Amygdala (tissue), 56 donors: Measurements from ENCODE around the gene KRTAP9-1.
"Not testable (repeated sequence)": the region's sequence is repeated elsewhere in the genome, so short reads cannot be mapped to it uniquely, and the experiment has no call there.

Source experiments
- DNase-seq, 56 donors: peaks; one replicate each; lab custom pipeline; 2025; lab: John Stamatoyannopoulos, UW

The KRTAP9-1 gene

GRCh38 chr17:41189837-41190318, at the start of gene KRTAP9-1:
Gene KRTAP9-1 (plus strand): TSS chr17:41189887. CDS start chr17:41189887, 0 bp downstream.
- not testable (repeated sequence) for DNase-seq

GRCh38 chr17:41140360-41141131, 49.1 kb upstream of the KRTAP9-1 start, which contains the start of gene KRTAP4-6:
Gene KRTAP4-6 (minus strand): TSS chr17:41140544. CDS start chr17:41140487, 57 bp downstream.
- DNase-seq: no peak

GRCh38 chr17:41141361-41141760, 48.3 kb upstream of the KRTAP9-1 start:
- no peak for DNase-seq

- no peak for DNase-seq
These were observed 44.8 kb upstream of the KRTAP9-1 start for GRCh38 chr17:41144846-41145245.

- DNase-seq: no peak
These were observed 44.4 kb upstream of the KRTAP9-1 start for GRCh38 chr17:41145261-41145660.

- no peak for DNase-seq
These were observed 42.0 kb upstream of the KRTAP9-1 start for GRCh38 chr17:41147531-41148204.

GRCh38 chr17:41148971-41149651, 40.6 kb upstream of the KRTAP9-1 start:
- DNase-seq: not testable (repeated sequence)

GRCh38 chr17:41149652-41149985, 40.1 kb upstream of the KRTAP9-1 start, which contains the start of gene KRTAP4-5:
Gene KRTAP4-5 (minus strand): TSS chr17:41149825. CDS start chr17:41149767, 58 bp downstream.
- no peak for DNase-seq

GRCh38 chr17:41150026-41150425, 39.7 kb upstream of the KRTAP9-1 start:
- DNase-seq: no peak

GRCh38 chr17:41151525-41151924, 38.2 kb upstream of the KRTAP9-1 start:
- no peak for DNase-seq

- peak in 6 of 56 donors; percentile 2 to 40 (median 4) for DNase-seq
These were observed 35.8 kb upstream of the KRTAP9-1 start for GRCh38 chr17:41153856-41154255.

- not testable (repeated sequence) for DNase-seq
These were observed 29.5 kb upstream of the KRTAP9-1 start for GRCh38 chr17:41160190-41160589.

- DNase-seq: no peak
These were observed 29.0 kb upstream of the KRTAP9-1 start, which contains the start of gene KRTAP4-4 for GRCh38 chr17:41160648-41161047. Gene KRTAP4-4 (minus strand): TSS chr17:41160748. CDS start chr17:41160691, 57 bp downstream.

GRCh38 chr17:41163828-41164227, 25.9 kb upstream of the KRTAP9-1 start:
- DNase-seq: no peak

GRCh38 chr17:41167561-41167960, 22.1 kb upstream of the KRTAP9-1 start:
- no peak for DNase-seq

GRCh38 chr17:41168121-41168520, 21.6 kb upstream of the KRTAP9-1 start, which contains the start of gene KRTAP4-3:
Gene KRTAP4-3 (minus strand): TSS chr17:41168221. CDS start chr17:41168172, 49 bp downstream.
- no peak for DNase-seq

- no peak for DNase-seq
These were observed 17.8 kb upstream of the KRTAP9-1 start for GRCh38 chr17:41171886-41172285.

- peak in 1 of 56 donors; percentile 0 for DNase-seq
These were observed 12.8 kb upstream of the KRTAP9-1 start for GRCh38 chr17:41176744-41177387.

- DNase-seq: no peak
These were observed 11.9 kb upstream of the KRTAP9-1 start, which contains the start of gene KRTAP4-2 for GRCh38 chr17:41177727-41178271. Gene KRTAP4-2 (minus strand): TSS chr17:41178221. CDS start chr17:41178164, 57 bp downstream.

GRCh38 chr17:41178341-41178740, 11.3 kb upstream of the KRTAP9-1 start:
- no peak for DNase-seq
